ENCODE measurements around the gene SLC22A5. TPM values are rescaled to one million over a fixed set of nuclear protein-coding genes. Genes with fewer than 3 reads are reported as not detected.
"Not testable (repeated sequence)": the region's sequence is repeated elsewhere in the genome, so short reads cannot be mapped to it uniquely, and the experiment has no call there.

Gene SLC22A5
- total and polyA plus RNA-seq, 2 of the 8 experiments (the other 6 are each of a cell fraction or from before 2014, with no cell fraction given), result 4.0 to 9.0 TPM

DNA sequence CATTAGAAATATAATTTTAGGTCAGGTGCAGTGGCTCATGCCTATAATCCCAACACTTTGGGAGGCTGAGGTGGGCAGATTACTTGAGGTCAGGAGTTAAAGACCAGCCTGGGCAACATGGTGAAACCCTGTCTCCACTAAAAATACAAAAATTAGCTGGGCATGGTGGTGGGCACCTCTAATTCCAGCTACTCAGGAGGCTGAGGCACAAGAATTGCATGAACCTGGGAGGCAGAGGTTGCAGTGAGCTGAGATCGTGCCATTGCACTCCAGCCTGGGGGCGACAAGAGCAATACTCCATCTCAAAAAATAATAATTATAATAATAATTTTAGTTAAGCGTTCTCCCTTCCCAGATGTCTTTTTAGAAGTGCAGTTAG, 68.7 kb downstream of the SLC22A5 start:
- not testable (repeated sequence) for H4K91ac ChIP-seq (replicated peaks; ENCODE audit: insufficient read length, low read length); H3K4me2 ChIP-seq (ENCODE audit: insufficient read depth in 1 of 2, low read depth in 2 of 2, low read length in 2 of 2); FAIRE-seq; H3K56ac ChIP-seq (replicated peaks; ENCODE audit: insufficient read length, low read depth, low read length); H2BK20ac ChIP-seq (ENCODE audit: low read length); DNase-seq (ENCODE audit: low read depth in 1 of 2, low spot score in 2 of 2); H3K14ac ChIP-seq (ENCODE audit: insufficient read length); H3K4me1 ChIP-seq (replicated peaks in 1 of 4; ENCODE audit: control insufficient read depth in 3 of 4, insufficient read depth in 4 of 4, low read length in 3 of 4); H3K4me3 ChIP-seq (ENCODE audit: extremely low read depth in 1 of 4, insufficient read depth in 2 of 4, low read depth in 3 of 4, low read length in 4 of 4); H4K20me1 ChIP-seq (replicated peaks in 1 of 2; ENCODE audit: control insufficient read depth in 1 of 2, insufficient read depth in 2 of 2, low read length in 2 of 2); H3K36me3 ChIP-seq (ENCODE audit: control insufficient read depth in 2 of 4, insufficient read depth in 4 of 4, low read length in 3 of 4); H3K4ac ChIP-seq (replicated peaks; ENCODE audit: insufficient read length, low read depth, low read length); H3K9me3 ChIP-seq (ENCODE audit: insufficient read depth in 2 of 2, low read depth in 1 of 2, low read length in 1 of 2); H4K8ac ChIP-seq (ENCODE audit: extremely low read depth, insufficient read depth, low read length); H3K27ac ChIP-seq (ENCODE audit: low read depth, low read length); H2AFZ ChIP-seq (ENCODE audit: low read length); H2BK12ac ChIP-seq (ENCODE audit: low read depth, low read length); H2BK15ac ChIP-seq (ENCODE audit: low read length); H4K5ac ChIP-seq (ENCODE audit: insufficient read length, low read depth, low read length); H3K18ac ChIP-seq (ENCODE audit: extremely low read depth, low read length); H3K23me2 ChIP-seq (ENCODE audit: low read depth, low read length); H2BK120ac ChIP-seq (replicated peaks; ENCODE audit: low read depth, low read length); H2AK5ac ChIP-seq (ENCODE audit: low read depth, low read length); H3K79me2 ChIP-seq (ENCODE audit: control insufficient read depth in 1 of 2, insufficient read depth in 2 of 2, low read length in 2 of 2); H3K23ac ChIP-seq (ENCODE audit: insufficient read length); H2BK5ac ChIP-seq (ENCODE audit: low read depth, low read length); H3K9ac ChIP-seq (replicated peaks in 1 of 4; ENCODE audit: extremely low read depth in 1 of 4, low read depth in 3 of 4, low read length in 3 of 4); H3K27me3 ChIP-seq (replicated peaks in 1 of 4; ENCODE audit: control insufficient read depth in 3 of 4, extremely low read depth in 1 of 4, insufficient read depth in 3 of 4, low read length in 3 of 4); H3K79me1 ChIP-seq (ENCODE audit: low read depth, low read length)
- WGBS, 2 experiments (ENCODE audit: extremely low coverage in 1 of 2, insufficient coverage in 1 of 2, insufficient read length in 1 of 2, insufficient replicate concordance in 2 of 2, low coverage in 1 of 2, low lambda C conversion rate in 2 of 2, missing lambda C conversion rate in 1 of 2), result 88% methylated on average over 3 of the region's 3 CpGs; no CpG with 5 or more reads in 1 of the 2 experiments
- CTCF ChIA-PET (ENCODE audit: partially characterized antibody), result interaction anchor here (0.6 to 3.1 kb wide), 12 partner anchors 9 to 188 kb away, joined by 3 to 20 read pairs (median 4); no protein-coding TSS in a partner anchor
- POLR2A ChIA-PET (ENCODE audit: partially characterized antibody), result interaction anchor here (1.2 to 1.8 kb wide), 4 partner anchors 11 to 41 kb away, joined by 3 to 8 read pairs (median 4); no protein-coding TSS in a partner anchor

Data from H1 (cell line).